Endothelial cell of umbilical vein (primary cell): ENCODE results near the gene CHCHD3. TPM values are rescaled to one million over a fixed set of nuclear protein-coding genes. Genes with fewer than 3 reads are reported as not detected.

Experiments used
- BruUV-seq: library from RNA; stranded (reverse); fragments of 400-500 nt; replicated peaks from 2 replicates; lab custom pipeline; 2021; lab: Mats Ljungman, UMichigan
- CTCF ChIA-PET: fragments of 300-600, 350-600 bp; sonication (Branson Sonifier 250); formaldehyde crosslinking; loops from one replicate; lab custom pipeline; 2021; ENCODE audit warnings: antibody characterized with exemption, inconsistent platforms; lab: Charles Lee
- POLR2A ChIA-PET: fragments of 300-600, 350-600 bp; sonication (Branson Sonifier 250); formaldehyde crosslinking; loops from one replicate; lab custom pipeline; 2021; ENCODE audit warnings: antibody characterized with exemption, inconsistent platforms; lab: Charles Lee
- DNase-seq: peaks from one replicate; pipeline ENCODE4 v3.0.0-alpha.2; 2011; ENCODE audit warnings: low read depth, low spot score
- FAIRE-seq: peaks from 2 replicates; lab custom pipeline; 2011; peaks lifted over from hg19 to GRCh38; lab: Jason Lieb, UNC
- H2AFZ ChIP-seq: 2 replicates; pipeline ENCODE4 v1.6.0; 2012; ENCODE audit warnings: low read depth, low read length, control low read depth, inconsistent platforms
- H3K27ac ChIP-seq: 2 replicates; pipeline ENCODE4 v1.5.1; 2011; ENCODE audit warnings: low read depth, mild to moderate bottlenecking, control low read depth, low read length, moderate library complexity; ENCODE audit not compliant: insufficient read depth
- H3K27me3 ChIP-seq, 2 experiments: 2 replicates each; pipeline versions ENCODE4 v1.6.0 to v1.6.1; 2011; ENCODE audit warnings: low read length in 2 of 2, mixed read lengths in 1 of 2; ENCODE audit not compliant: control insufficient read depth in 2 of 2, insufficient read depth in 2 of 2
- H3K36me3 ChIP-seq, 2 experiments: 2 replicates in 1 of 2; 3 replicates in 1 of 2; pipeline ENCODE4 v1.5.1; 2011; ENCODE audit warnings: low read length in 2 of 2, mild to moderate bottlenecking in 1 of 2, moderate library complexity in 1 of 2; ENCODE audit not compliant: control insufficient read depth in 2 of 2, insufficient read depth in 2 of 2; ENCODE audit errors: extremely low read depth in 1 of 2
- H3K4me1 ChIP-seq: 3 replicates; pipeline ENCODE4 v1.5.1; 2011; ENCODE audit warnings: mild to moderate bottlenecking, low read length; ENCODE audit not compliant: control insufficient read depth, insufficient read depth; ENCODE audit errors: extremely low read depth
- H3K4me2 ChIP-seq: 2 replicates; pipeline ENCODE4 v1.6.1; 2011; ENCODE audit warnings: low read length, control low read depth, mixed read lengths; ENCODE audit not compliant: insufficient read depth
- H3K4me3 ChIP-seq, 3 experiments: fragments of 200-600 bp in 1 of 3; sonication (generic), shearing (Covaris generic) in 1 of 3; replicated peaks in 1 of 3; 2 replicates each; pipeline ENCODE4 v1.5.1; 2011 to 2016; ENCODE audit warnings: control low read depth in 3 of 3, low read length in 3 of 3, mild to moderate bottlenecking in 2 of 3, inconsistent platforms in 1 of 3, low read depth in 1 of 3, moderate library complexity in 1 of 3; ENCODE audit not compliant: insufficient read depth in 1 of 3
- H3K79me2 ChIP-seq: 2 replicates; pipeline ENCODE4 v1.6.0; 2012; ENCODE audit warnings: low read length, inconsistent platforms; ENCODE audit not compliant: control insufficient read depth, insufficient read depth
- H3K9ac ChIP-seq: replicated peaks from 2 replicates; pipeline ENCODE3; 2011; ENCODE audit warnings: low read length, control low read depth; ENCODE audit not compliant: insufficient read depth; ENCODE audit errors: extremely low read depth
- H3K9me1 ChIP-seq: replicated peaks from 3 replicates; pipeline ENCODE4 v1.6.0; 2011; ENCODE audit warnings: mild to moderate bottlenecking, low read length; ENCODE audit not compliant: control insufficient read depth, insufficient read depth; ENCODE audit errors: extremely low read depth
- H3K9me3 ChIP-seq: replicated peaks from 2 replicates; pipeline ENCODE4 v1.5.1; 2012; ENCODE audit warnings: low read length, inconsistent platforms; ENCODE audit not compliant: control insufficient read depth, insufficient read depth
- H4K20me1 ChIP-seq: replicated peaks from 2 replicates; pipeline ENCODE3; 2011; ENCODE audit warnings: mild to moderate bottlenecking, low read length; ENCODE audit not compliant: control insufficient read depth, insufficient read depth; ENCODE audit errors: extremely low read depth
- CTCF ChIP-seq, 2 donors: IDR thresholded peaks; 1 replicate in 1 of 2; 2 replicates in 1 of 2; pipeline ENCODE4 v1.5.1; 2011; ENCODE audit warnings: low read length in 2 of 2, mild to moderate bottlenecking in 2 of 2, moderate library complexity in 2 of 2, control low read depth in 1 of 2, inconsistent platforms in 1 of 2, low read depth in 1 of 2; ENCODE audit not compliant: insufficient read depth in 1 of 2; ENCODE audit errors: extremely low read depth in 1 of 2
- EZH2 ChIP-seq: IDR thresholded peaks from 2 replicates; pipeline ENCODE4 v1.6.1; 2012; ENCODE audit warnings: borderline replicate concordance, low read depth, mild to moderate bottlenecking, moderate library complexity, low read length, inconsistent platforms; ENCODE audit not compliant: severe bottlenecking
- FOS ChIP-seq: IDR thresholded peaks from 2 replicates; pipeline ENCODE4 v1.6.1; 2011; ENCODE audit warnings: mild to moderate bottlenecking, low read length, moderate library complexity, borderline replicate concordance; ENCODE audit not compliant: insufficient read depth
- GATA2 ChIP-seq: IDR thresholded peaks from 2 replicates; pipeline ENCODE4 v1.7.0; 2011; ENCODE audit warnings: low read depth, mild to moderate bottlenecking, moderate library complexity, mixed read lengths, low read length; ENCODE audit not compliant: insufficient read length, insufficient read depth
- JUN ChIP-seq: IDR thresholded peaks from 2 replicates; pipeline ENCODE4 v1.6.1; 2011; ENCODE audit warnings: borderline replicate concordance, low read depth; ENCODE audit not compliant: insufficient read length, insufficient read depth
- MYC ChIP-seq: IDR thresholded peaks from one replicate; pipeline ENCODE4 v1.6.1; 2011; ENCODE audit warnings: mild to moderate bottlenecking, low read depth, low read length
- POLR2A ChIP-seq: IDR thresholded peaks from 2 replicates; pipeline ENCODE4 v1.6.1; 2012; ENCODE audit warnings: low read depth, mild to moderate bottlenecking, control low read depth, low read length
- POLR2AphosphoS5 ChIP-seq: IDR thresholded peaks from 2 replicates; pipeline ENCODE4 v1.6.1; 2012; ENCODE audit warnings: low read depth, mild to moderate bottlenecking, control low read depth, low read length, moderate library complexity; ENCODE audit not compliant: insufficient read depth
- dilution Hi-C: fragments of 300-500 bp; cut with MboI; formaldehyde crosslinking; loops from one replicate; pipeline ENCODE4 v1.15.0; 2019; ENCODE audit warnings: low sequenced_read_pairs; ENCODE audit not compliant: extremely low pct_ligation_motif_present
- intact Hi-C: fragments of 100-400 bp; cut with micrococcal nuclease; formaldehyde crosslinking; loops from one replicate; pipeline ENCODE4 v1.10.0; 2022
- polyA plus RNA-seq, 4 experiments: library from polyadenylated mRNA; depleted of rRNA in 3 of 4; stranded (reverse) in 3 of 4; unstranded in 1 of 4; fragments of >200 nt; gene quantifications; 2 replicates each; pipeline versions ENCODE4 v1.2.1 to v1.2.3, GENCODE V29; 2011 to 2012; ENCODE audit warnings: missing spikeins in 1 of 4
- total RNA-seq: library from RNA; stranded (reverse); gene quantifications from 2 replicates; pipeline ENCODE4 v1.2.3, GENCODE V29; 2021
- TF ChIP-seq, protein P1 (sequence below): IDR thresholded peaks from 2 replicates; pipeline ENCODE4 v1.6.1; 2011; ENCODE audit not compliant: insufficient read depth, insufficient read length

Gene CHCHD3
- total and polyA plus RNA-seq, 2 donors (not counting 3 experiments of a cell fraction or from before 2014, with no cell fraction given): 22.0 to 63.7 TPM

- DNase-seq: peak; percentile 90
- CTCF ChIA-PET: interaction anchor here (1.2 kb wide), 1 partner anchor 641 kb away, joined by 5 read pairs; no protein-coding TSS in a partner anchor
Measured at GRCh38 chr7:132793474-132793873, 288.4 kb downstream of the CHCHD3 start.

More at GRCh38 chr7:132793474-132793873, 288.4 kb downstream of the CHCHD3 start:
- dilution Hi-C loops (no loop called here), intact Hi-C loops (no loop called here)
- no peak overlapping the region for H3K4me3 ChIP-seq
- BruUV-seq: no TSS peak
- POLR2A ChIA-PET: no interaction called here
- peaks cover 2 to 3% of the 10 kb centered on the region in 2 experiments for H3K36me3 ChIP-seq
- no peak overlapping the region for H3K4me2 ChIP-seq
- no peak overlapping the region for H3K9ac ChIP-seq
- H4K20me1 ChIP-seq: no peaks in the 10 kb centered on the region
- H3K27ac ChIP-seq: no peak overlapping the region
- no peak for TF ChIP-seq POLR2AphosphoS5
- TF ChIP-seq GATA2: no peak
- no peak for TF ChIP-seq FOS
- no peak for TF ChIP-seq POLR2A
- TF ChIP-seq CTCF (IDR thresholded peaks at IDR 0.05; ENCODE audit: extremely low read depth in 1 of 2, insufficient read depth in 1 of 2, low read depth in 1 of 2, low read length in 2 of 2): no peak
- TF ChIP-seq MYC: no peak
- no peak for TF ChIP-seq EZH2
- TF ChIP-seq JUN: no peak
- TF ChIP-seq, protein P1, sequence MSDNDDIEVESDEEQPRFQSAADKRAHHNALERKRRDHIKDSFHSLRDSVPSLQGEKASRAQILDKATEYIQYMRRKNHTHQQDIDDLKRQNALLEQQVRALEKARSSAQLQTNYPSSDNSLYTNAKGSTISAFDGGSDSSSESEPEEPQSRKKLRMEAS: no peak
- no peaks in the 10 kb centered on the region for H3K79me2 ChIP-seq
- H2AFZ ChIP-seq: no peak overlapping the region
- H3K9me3 ChIP-seq: no peaks in the 10 kb centered on the region
- H3K9me1 ChIP-seq: no peaks in the 10 kb centered on the region
- H3K27me3 ChIP-seq: no peaks in the 10 kb centered on the region
- peaks cover 8% of the 10 kb centered on the region for H3K4me1 ChIP-seq
- FAIRE-seq: no peak
